Muscle layer of colon (tissue), 2 donors: ENCODE measurements around the gene SYNC.

ENCODE experiments used
- H3K27ac ChIP-seq: one replicate; pipeline ENCODE4 v1.7.0; 2013; ENCODE audit warnings: low read depth, mild to moderate bottlenecking, low read length, moderate library complexity
- H3K27me3 ChIP-seq, 2 donors: one replicate each; pipeline ENCODE4 v1.7.0; 2013; ENCODE audit warnings: low read length in 2 of 2, mild to moderate bottlenecking in 2 of 2; ENCODE audit not compliant: insufficient read depth in 2 of 2, control insufficient read depth in 1 of 2
- H3K36me3 ChIP-seq: one replicate; pipeline ENCODE4 v1.7.0; 2013; ENCODE audit warnings: mild to moderate bottlenecking, low read length; ENCODE audit not compliant: insufficient read depth
- H3K4me1 ChIP-seq: one replicate; pipeline ENCODE4 v1.7.0; 2013; ENCODE audit warnings: mild to moderate bottlenecking, low read length; ENCODE audit not compliant: insufficient read depth
- H3K4me3 ChIP-seq, 2 donors: one replicate each; pipeline ENCODE4 v1.7.0; 2013; ENCODE audit warnings: low read length in 2 of 2, low read depth in 1 of 2, mild to moderate bottlenecking in 1 of 2, moderate library complexity in 1 of 2
- H3K9ac ChIP-seq: one replicate; pipeline ENCODE4 v1.7.0; 2013; ENCODE audit warnings: low read length
- H3K9me3 ChIP-seq: one replicate; pipeline ENCODE4 v1.7.0; 2013; ENCODE audit warnings: mild to moderate bottlenecking, low read length
- donor health status: abdominal sarcoma.
- donor health status: Adenocarcinoma of cecum.

SYNC gene

GRCh38 chr1:32702599-32703478 is at the start of gene SYNC:
Gene SYNC (minus strand): TSS chr1:32702770. CDS start chr1:32702660, 110 bp downstream.
- Histone ChIP-seq H3K4me3 (peak within 1 kb of the TSS; percentile 68 to 84), H3K27ac (peak within 1 kb of the TSS; percentile 92), H3K9ac (peak within 1 kb of the TSS; percentile 71), H3K4me1 (peaks cover 37% of the 10 kb centered on the region), H3K9me3 (no peaks in the 10 kb centered on the region), H3K27me3 (no peaks in the 10 kb centered on the region), H3K36me3 (no peaks in the 10 kb centered on the region)

- no peaks in the 10 kb centered on the region for H3K27me3 ChIP-seq
- H3K27ac ChIP-seq, result no peak overlapping the region
- H3K4me3 ChIP-seq, result no peak overlapping the region
- H3K4me1 ChIP-seq, result peaks cover 10% of the 10 kb centered on the region
- no peaks in the 10 kb centered on the region for H3K9me3 ChIP-seq
- H3K36me3 ChIP-seq, result no peaks in the 10 kb centered on the region
- no peak overlapping the region for H3K9ac ChIP-seq
Observed at GRCh38 chr1:32749771-32750170, 47.2 kb upstream of the SYNC start.

- no peaks in the 10 kb centered on the region for H3K27me3 ChIP-seq
- H3K9ac ChIP-seq, result no peak overlapping the region
- H3K9me3 ChIP-seq, result no peaks in the 10 kb centered on the region
- H3K4me1 ChIP-seq, result peaks cover 7% of the 10 kb centered on the region
- H3K27ac ChIP-seq, result no peak overlapping the region
- H3K4me3 ChIP-seq, result no peak overlapping the region
- H3K36me3 ChIP-seq, result no peaks in the 10 kb centered on the region
Observed at GRCh38 chr1:32749332-32749731, 46.8 kb upstream of the SYNC start.

- no peak overlapping the region for H3K4me3 ChIP-seq
- H3K36me3 ChIP-seq, result no peaks in the 10 kb centered on the region
- no peak overlapping the region for H3K27ac ChIP-seq
- no peak overlapping the region for H3K9ac ChIP-seq
- no peaks in the 10 kb centered on the region for H3K9me3 ChIP-seq
- H3K4me1 ChIP-seq, result peaks cover 5% of the 10 kb centered on the region
- H3K27me3 ChIP-seq, result no peaks in the 10 kb centered on the region
Observed at GRCh38 chr1:32748926-32749325, 46.4 kb upstream of the SYNC start.

- peaks cover 5% of the 10 kb centered on the region for H3K4me1 ChIP-seq
- no peak overlapping the region for H3K9ac ChIP-seq
- no peak overlapping the region for H3K27ac ChIP-seq
- H3K4me3 ChIP-seq, result no peak overlapping the region
- no peaks in the 10 kb centered on the region for H3K36me3 ChIP-seq
- no peaks in the 10 kb centered on the region for H3K27me3 ChIP-seq
- no peaks in the 10 kb centered on the region for H3K9me3 ChIP-seq
Observed at GRCh38 chr1:32748348-32748747, 45.8 kb upstream of the SYNC start.

GRCh38 chr1:32746130-32746529 is 43.6 kb upstream of the SYNC start:
- Histone ChIP-seq H3K27ac (no peak overlapping the region), H3K4me3 (no peak overlapping the region), H3K27me3 (no peaks in the 10 kb centered on the region), H3K36me3 (no peaks in the 10 kb centered on the region), H3K4me1 (peaks cover 16% of the 10 kb centered on the region), H3K9ac (no peak overlapping the region), H3K9me3 (no peaks in the 10 kb centered on the region)

GRCh38 chr1:32744071-32744425 is 41.5 kb upstream of the SYNC start:
- Histone ChIP-seq H3K27me3 (no peaks in the 10 kb centered on the region), H3K4me3 (no peak overlapping the region), H3K9me3 (no peaks in the 10 kb centered on the region), H3K36me3 (no peaks in the 10 kb centered on the region), H3K9ac (no peak overlapping the region), H3K4me1 (peaks cover 22% of the 10 kb centered on the region), H3K27ac (no peak overlapping the region)

GRCh38 chr1:32743380-32744070 is 41.0 kb upstream of the SYNC start:
- Histone ChIP-seq H3K27ac (no peak overlapping the region), H3K9me3 (no peaks in the 10 kb centered on the region), H3K9ac (no peak overlapping the region), H3K4me1 (peaks cover 22% of the 10 kb centered on the region), H3K27me3 (no peaks in the 10 kb centered on the region), H3K4me3 (no peak overlapping the region), H3K36me3 (no peaks in the 10 kb centered on the region)

- H3K9ac ChIP-seq, result no peak overlapping the region
- peaks cover 22% of the 10 kb centered on the region for H3K4me1 ChIP-seq
- no peaks in the 10 kb centered on the region for H3K9me3 ChIP-seq
- H3K36me3 ChIP-seq, result no peaks in the 10 kb centered on the region
- H3K27me3 ChIP-seq, result no peaks in the 10 kb centered on the region
- peak overlapping the region in 1 of 2 donors; percentile 50 for H3K4me3 ChIP-seq
- H3K27ac ChIP-seq, result peak overlapping the region; percentile 21
Observed at GRCh38 chr1:32742956-32743355, 40.4 kb upstream of the SYNC start.

- Histone ChIP-seq H3K4me1 (peaks cover 22% of the 10 kb centered on the region), H3K36me3 (no peaks in the 10 kb centered on the region), H3K27ac (peak overlapping the region; percentile 21), H3K27me3 (no peaks in the 10 kb centered on the region), H3K9me3 (no peaks in the 10 kb centered on the region), H3K9ac (peak overlapping the region; percentile 39), H3K4me3 (peak overlapping the region; percentile 50 to 68)
Observed at GRCh38 chr1:32742199-32742947, 39.8 kb upstream of the SYNC start.
